ENCODE data around the gene TMEM185A.
"Not testable (repeated sequence)": the region's sequence is repeated elsewhere in the genome, so short reads cannot be mapped to it uniquely, and the experiment has no call there.

The TMEM185A gene

DNA sequence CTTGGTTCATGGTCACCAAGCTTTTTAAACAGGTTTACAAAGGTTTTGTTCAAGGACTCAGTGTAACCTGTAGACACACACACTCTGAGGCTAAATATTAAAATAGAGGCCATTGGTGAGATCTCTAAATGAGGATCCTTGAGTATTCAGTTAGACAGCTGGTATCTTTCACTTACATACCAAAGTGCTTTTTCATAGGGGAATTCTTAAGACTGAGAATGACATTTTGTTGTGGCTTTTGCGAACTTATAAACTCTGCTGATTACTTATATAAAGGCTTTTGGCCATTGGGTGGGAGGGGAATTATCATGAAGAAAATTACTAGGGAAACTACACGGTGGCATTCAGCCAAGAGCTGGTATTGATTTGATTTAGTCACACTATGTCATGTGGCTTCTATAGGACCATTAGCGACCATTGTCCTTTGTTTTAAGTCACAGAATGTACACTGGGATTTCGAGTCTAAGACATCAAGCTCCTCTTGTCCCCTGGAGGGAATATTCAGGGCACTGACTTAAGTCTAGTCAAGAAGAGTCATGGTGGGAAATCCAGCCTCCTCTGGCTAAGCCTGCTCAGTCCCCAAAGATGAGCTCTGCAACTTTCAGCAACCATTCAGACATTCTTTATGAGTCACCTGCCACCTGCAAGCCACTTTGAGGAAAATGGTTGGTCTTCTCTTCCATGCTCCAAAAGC, 80.2 kb downstream of the TMEM185A start:
- not testable (repeated sequence) for DNase-seq (ENCODE audit: low spot score)

DNA sequence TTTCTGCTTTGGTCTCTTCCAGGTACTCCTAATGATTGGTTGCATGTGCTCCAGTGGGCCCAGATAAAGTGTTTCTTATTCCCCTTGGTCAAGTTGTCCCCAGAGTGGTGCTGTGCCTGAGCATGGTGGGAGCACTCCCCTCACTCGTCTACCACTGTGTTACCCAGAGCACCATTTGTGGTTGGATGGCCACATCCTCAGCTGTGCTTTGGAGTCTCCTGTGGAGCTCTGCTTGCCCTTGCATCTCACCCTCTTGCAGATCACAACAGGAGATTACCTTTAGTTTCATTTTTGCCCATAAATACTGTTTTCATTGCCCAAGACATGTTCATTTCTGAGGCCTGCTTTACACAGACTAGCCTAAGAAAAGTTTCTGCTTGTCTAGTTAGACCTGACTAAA, 81.1 kb downstream of the TMEM185A start:
- not testable (repeated sequence) for DNase-seq (ENCODE audit: low spot score)

GRCh38 chrX:149549701-149550100, 81.9 kb downstream of the TMEM185A start, which contains the start of gene HSFX3:
HSFX3 (minus strand) TSS chrX:149549924; CDS start chrX:149549852, 72 bp downstream.
- not testable (repeated sequence) for DNase-seq (ENCODE audit: low spot score)

DNA sequence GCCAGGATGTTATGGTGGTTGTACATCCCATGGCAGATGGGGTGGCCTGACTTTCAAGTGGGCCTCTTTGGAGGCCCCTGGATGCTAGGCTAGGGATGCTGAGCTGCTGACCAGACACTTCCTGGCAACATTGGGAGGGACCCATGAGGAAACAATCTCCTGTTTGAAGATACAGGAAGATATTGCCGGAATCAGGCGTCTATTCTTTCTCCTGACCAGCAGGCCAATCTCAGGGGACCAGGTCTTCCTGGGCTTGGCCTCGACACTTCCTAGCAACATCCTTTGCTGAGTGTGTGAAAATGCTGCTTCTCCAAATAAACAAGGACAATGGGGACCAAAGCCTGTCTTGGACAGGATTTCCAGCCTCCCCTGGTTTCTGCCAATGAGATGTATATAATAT, 83.8 kb downstream of the TMEM185A start:
- DNase-seq (ENCODE audit: low spot score), result not testable (repeated sequence)

GRCh38 chrX:149546962-149547361, 84.6 kb downstream of the TMEM185A start:
- DNase-seq (ENCODE audit: low spot score), result not testable (repeated sequence)
